ACC112 (cell line): ENCODE measurements around the gene FRMD8.
A peak's percentile ranks its signal among the peaks of the same experiment; 100 is the strongest.

Experiments
- H2AFZ ChIP-seq: fragments of 200-600 bp; sonication (generic); one replicate; pipeline ENCODE4 v1.6.0; 2017; ENCODE audit warnings: antibody characterized with exemption, low read length; ENCODE audit not compliant: unreplicated experiment
- H3K27ac ChIP-seq: fragments of 200-600 bp; sonication (generic); 2 replicates; pipeline ENCODE4 v1.5.1; 2014; ENCODE audit warnings: low read depth, mild to moderate bottlenecking, antibody characterized with exemption, low read length, moderate library complexity
- H3K27me3 ChIP-seq: fragments of 200-600 bp; sonication (generic); 2 replicates; pipeline ENCODE4 v1.6.1; 2014; ENCODE audit warnings: mild to moderate bottlenecking, antibody characterized with exemption, low read length, moderate library complexity, mixed read lengths; ENCODE audit not compliant: insufficient read depth
- H3K36me3 ChIP-seq: fragments of 200-600 bp; sonication (generic); 2 replicates; pipeline ENCODE4 v1.6.1; 2016; ENCODE audit warnings: mild to moderate bottlenecking, antibody characterized with exemption, low read length, moderate library complexity, mixed read lengths; ENCODE audit not compliant: insufficient read depth
- H3K4me1 ChIP-seq: fragments of 200-600 bp; sonication (generic); one replicate; pipeline ENCODE4 v1.6.1; 2016; ENCODE audit warnings: low read length, mixed read lengths; ENCODE audit not compliant: insufficient read depth, unreplicated experiment, control insufficient read depth
- H3K4me3 ChIP-seq: fragments of 200-600 bp; sonication (generic); 2 replicates; pipeline ENCODE4 v1.5.1; 2014; ENCODE audit warnings: mild to moderate bottlenecking, low read depth, low read length
- H3K79me2 ChIP-seq: fragments of 200-600 bp; sonication (generic); one replicate; pipeline ENCODE4 v1.6.0; 2016; ENCODE audit warnings: low read length; ENCODE audit not compliant: control insufficient read depth, unreplicated experiment, insufficient read depth

The FRMD8 gene

DNA sequence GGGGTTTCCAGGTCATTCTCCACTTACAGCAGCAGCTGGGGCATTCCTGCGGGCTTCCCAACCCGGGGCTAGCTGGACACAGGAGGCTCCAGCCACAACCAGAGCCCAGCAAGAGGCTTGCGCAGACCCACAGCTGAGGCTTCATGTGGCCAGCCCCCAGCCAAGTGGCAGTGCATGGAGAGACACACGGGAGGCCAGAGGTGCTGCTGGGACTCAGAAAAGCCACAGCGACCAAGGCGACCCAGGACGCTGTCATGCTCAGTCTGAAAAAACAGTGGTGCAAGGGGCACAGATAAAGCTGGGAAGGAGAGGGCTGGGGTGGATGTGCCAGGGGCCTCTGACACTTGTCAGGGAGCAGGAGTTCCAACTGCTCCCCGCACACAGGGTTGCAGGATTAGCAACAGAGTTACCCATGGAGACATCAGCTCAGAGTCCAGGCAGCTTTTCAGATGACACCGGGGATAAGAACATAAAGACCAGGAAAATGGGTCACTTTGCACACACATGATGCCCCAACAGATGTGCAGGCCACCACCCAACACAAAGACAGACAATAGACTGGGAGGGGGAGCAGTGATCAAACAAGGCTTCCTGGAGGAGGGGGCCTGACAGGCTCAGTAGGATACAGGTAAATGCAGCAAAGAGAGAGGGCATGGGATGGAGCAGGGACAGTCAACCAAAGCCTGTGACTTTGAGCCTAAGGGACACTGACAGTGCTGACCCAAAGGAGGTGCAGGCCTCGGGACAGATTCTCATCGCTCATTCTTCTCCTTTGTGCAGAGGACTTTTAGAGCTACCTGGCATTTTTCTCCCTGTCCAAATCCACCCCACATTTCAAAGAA lies 29.3 kb downstream of the FRMD8 start:
- Histone ChIP-seq H3K27me3 (no peaks in the 10 kb centered on the region), H3K27ac (peak overlapping the region; percentile 99; the same call in 1 of the 2 replicates), H3K36me3 (no peaks in the 10 kb centered on the region), H3K4me1 (peaks cover 40% of the 10 kb centered on the region), H3K4me3 (peak overlapping the region; percentile 59), H3K79me2 (peaks cover 34% of the 10 kb centered on the region), H2AFZ (no peak overlapping the region)

DNA sequence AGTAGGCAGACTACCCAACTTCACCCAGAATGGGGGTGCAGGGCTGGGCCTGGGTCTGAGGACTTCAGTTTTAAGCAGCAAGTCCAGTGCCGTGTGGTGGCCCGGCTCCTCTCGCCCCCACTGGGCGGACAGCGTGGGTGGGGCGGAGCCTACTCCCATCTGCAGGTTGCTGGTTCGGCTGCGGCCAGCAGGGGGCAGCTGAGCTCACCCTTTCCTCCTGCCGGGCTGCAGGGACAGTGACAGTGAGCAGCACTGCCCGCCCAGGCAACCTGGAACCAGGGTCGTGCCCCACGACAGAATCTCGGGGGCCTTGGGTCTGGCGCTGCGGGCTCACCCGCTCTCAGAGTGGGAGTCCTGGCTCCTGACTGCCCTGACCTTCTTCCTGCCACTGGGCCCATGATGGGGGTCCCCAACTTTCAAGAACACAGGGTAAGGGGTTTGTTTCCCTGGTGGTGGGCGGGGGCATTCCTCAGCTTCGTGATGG lies 29.9 kb downstream of the FRMD8 start:
- peaks cover 37% of the 10 kb centered on the region for H3K79me2 ChIP-seq
- peak overlapping the region; percentile 99 for H3K27ac ChIP-seq
- no peaks in the 10 kb centered on the region for H3K36me3 ChIP-seq
- H3K4me3 ChIP-seq: peak overlapping the region; percentile 59
- H2AFZ ChIP-seq: no peak overlapping the region
- H3K27me3 ChIP-seq: no peaks in the 10 kb centered on the region
- peaks cover 42% of the 10 kb centered on the region for H3K4me1 ChIP-seq

DNA sequence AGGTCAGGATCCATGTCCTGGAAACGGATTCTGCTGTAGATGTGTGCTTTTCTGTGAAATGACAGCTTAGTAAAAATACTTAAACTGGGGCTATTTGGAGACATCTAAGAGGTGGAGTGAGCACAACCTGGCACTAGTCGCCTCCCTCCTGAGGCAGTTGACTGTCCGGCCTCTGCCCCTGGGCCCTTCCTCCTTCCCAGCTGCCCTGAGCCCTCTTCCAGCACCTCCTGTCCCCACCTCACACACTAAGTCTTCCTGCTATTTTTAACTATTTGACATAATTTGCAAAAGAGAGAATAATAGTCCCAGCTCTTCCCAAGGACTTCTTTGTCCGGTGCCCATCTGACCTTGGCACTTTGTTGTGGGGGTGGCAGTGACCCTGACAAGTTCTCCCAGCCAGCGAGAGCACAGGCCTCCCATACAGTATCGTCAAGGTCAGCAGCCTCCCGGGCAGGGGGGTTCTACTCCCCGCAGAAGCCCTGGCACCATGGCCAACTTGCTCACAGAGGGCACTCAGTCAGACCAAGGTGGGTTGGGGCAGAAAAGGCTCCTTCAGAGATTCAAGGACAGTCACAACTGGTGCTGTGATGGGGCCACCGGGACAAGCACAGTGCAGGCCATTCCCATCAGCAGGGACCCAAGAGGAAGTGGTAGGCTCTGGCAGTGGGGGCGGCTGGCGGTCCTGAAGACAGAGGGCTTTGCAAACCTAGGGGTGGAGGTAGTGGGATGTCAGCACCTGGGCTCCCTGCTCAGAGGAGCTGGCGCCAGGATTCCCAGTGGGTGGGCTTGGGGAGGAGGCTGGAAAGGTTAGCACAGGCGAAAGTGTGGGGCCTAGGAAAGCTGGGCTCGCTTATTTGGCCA lies 30.6 kb downstream of the FRMD8 start:
- peak overlapping the region; percentile 99 for H3K27ac ChIP-seq

DNA sequence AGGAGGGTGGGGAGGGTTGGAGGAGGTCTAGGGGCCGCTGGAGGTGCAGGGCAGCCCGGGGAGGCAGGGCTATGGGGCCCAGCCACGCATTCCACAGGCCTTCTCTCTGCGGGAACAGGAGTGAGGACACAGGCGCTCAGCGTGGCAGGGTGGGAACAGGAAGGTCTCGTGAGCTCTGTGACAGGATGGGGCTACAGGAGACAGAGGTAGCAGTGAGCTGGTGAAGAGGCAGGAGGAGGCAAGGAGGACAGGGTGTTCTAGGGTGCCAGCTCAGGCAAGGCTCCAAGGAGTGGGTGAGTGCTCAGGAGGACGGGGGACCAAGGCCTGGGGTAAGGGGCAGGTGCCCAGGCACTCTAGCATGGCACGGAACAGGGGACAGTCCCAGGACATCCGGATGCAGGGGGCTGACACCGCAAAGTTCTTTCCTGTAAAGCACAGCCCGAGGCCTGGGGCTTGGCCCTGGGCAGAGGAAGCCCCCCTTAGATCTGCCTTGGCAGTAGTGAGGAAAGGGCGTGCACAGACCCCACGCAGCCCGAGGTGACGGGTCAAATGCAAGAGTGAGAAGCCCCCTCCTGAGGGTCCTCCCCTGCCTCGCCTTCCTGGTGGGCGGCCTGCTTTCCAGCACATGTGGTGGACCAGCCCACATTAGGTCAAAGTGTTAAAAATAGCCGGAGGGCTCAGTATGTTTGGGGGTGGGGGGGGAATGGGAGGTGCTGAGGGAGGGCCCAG lies 31.4 kb downstream of the FRMD8 start:
- Histone ChIP-seq H2AFZ (no peak overlapping the region), H3K79me2 (peaks cover 45% of the 10 kb centered on the region), H3K36me3 (peaks cover 2% of the 10 kb centered on the region; the same call in 1 of the 2 replicates), H3K4me1 (peaks cover 42% of the 10 kb centered on the region), H3K27ac (peak overlapping the region; percentile 99), H3K27me3 (no peaks in the 10 kb centered on the region), H3K4me3 (peak overlapping the region; percentile 64)

More for the DNA sequence above, 30.6 kb downstream of the FRMD8 start:
- Histone ChIP-seq H3K36me3 (no peaks in the 10 kb centered on the region), H3K4me3 (peak overlapping the region; percentile 59), H3K4me1 (peaks cover 42% of the 10 kb centered on the region), H3K79me2 (peaks cover 43% of the 10 kb centered on the region), H3K27me3 (no peaks in the 10 kb centered on the region), H2AFZ (no peak overlapping the region)

DNA sequence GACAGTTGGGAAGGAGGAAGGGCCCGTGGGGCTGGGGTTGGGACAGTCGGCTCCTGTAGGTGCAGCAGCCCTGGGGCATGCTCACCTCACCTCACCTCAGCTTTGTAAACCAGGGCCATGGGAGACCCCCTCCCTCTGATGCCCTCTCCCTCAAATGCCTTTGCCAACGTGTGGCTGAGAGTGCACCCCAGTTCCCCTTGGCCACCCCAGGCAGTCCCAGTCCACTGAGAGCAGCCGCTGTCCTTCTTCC lies 31.9 kb downstream of the FRMD8 start:
- Histone ChIP-seq H3K36me3 (peaks cover 6% of the 10 kb centered on the region; the same call in 1 of the 2 replicates), H3K27me3 (no peaks in the 10 kb centered on the region), H3K79me2 (peaks cover 50% of the 10 kb centered on the region), H3K27ac (peak overlapping the region; percentile 99), H2AFZ (no peak overlapping the region), H3K4me3 (peak overlapping the region; percentile 64), H3K4me1 (peaks cover 42% of the 10 kb centered on the region)

DNA sequence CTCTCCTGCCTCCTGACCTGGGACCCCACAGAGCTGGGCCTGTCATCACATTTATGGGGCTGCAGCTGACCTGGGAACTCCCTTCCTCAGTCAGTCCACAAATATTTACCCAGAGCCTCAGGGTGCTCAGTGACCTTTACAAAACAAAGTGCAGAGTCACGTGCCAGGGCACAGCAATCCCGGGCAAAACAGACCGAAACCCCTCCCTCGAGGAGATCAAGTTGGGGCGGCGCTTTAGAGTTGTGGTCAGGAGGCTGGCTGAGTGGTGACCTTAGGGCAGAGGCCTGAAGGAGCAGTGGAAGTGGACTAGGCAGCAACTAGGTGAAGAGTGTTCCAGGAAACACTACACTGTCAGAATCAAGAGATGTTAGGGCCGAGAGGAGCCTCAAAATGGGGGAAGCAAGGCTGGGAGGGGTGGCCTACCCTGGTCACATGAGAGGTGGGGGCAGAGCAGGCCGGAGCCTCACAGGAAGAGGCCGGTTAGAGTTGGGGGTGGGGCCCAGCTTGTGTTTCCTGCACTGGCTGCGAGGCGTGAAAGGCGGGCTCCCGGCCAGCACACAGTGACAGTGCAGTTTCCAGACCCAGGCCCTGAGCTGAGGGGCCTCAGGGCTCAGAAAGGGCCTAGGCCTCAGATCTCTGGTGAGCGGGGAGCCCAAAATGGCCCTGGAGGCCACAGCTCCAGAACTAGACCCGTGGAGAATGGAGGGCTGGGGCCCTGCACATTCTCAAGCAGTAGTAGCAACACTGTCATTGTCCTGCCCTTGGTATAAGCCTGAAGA lies 32.4 kb downstream of the FRMD8 start:
- Histone ChIP-seq H3K27me3 (no peaks in the 10 kb centered on the region), H3K79me2 (peaks cover 55% of the 10 kb centered on the region), H3K4me1 (peaks cover 42% of the 10 kb centered on the region), H3K4me3 (peak overlapping the region; percentile 64), H3K36me3 (peaks cover 12% of the 10 kb centered on the region), H3K27ac (peak overlapping the region; percentile 99), H2AFZ (no peak overlapping the region)

DNA sequence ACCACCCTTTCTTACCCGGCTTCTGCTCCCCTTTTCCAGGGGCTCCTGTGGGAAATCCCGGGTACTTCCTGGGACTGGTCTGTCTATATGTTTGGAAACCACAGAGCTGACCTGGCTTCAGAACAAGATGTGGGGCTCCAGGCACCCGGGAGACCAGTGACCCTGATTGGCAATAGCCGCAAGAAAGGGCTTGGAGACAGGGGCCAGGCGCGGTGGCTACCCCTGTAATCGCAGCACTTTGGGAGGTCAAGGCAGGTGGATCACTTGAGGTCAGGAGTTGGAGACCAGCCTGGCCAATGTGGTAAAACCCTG lies 33.0 kb downstream of the FRMD8 start:
- peaks cover 42% of the 10 kb centered on the region for H3K4me1 ChIP-seq
- peak overlapping the region; percentile 99 for H3K27ac ChIP-seq
- no peak overlapping the region for H2AFZ ChIP-seq
- peak overlapping the region; percentile 64 for H3K4me3 ChIP-seq
- H3K36me3 ChIP-seq: peaks cover 17% of the 10 kb centered on the region
- H3K27me3 ChIP-seq: no peaks in the 10 kb centered on the region
- H3K79me2 ChIP-seq: peaks cover 61% of the 10 kb centered on the region

DNA sequence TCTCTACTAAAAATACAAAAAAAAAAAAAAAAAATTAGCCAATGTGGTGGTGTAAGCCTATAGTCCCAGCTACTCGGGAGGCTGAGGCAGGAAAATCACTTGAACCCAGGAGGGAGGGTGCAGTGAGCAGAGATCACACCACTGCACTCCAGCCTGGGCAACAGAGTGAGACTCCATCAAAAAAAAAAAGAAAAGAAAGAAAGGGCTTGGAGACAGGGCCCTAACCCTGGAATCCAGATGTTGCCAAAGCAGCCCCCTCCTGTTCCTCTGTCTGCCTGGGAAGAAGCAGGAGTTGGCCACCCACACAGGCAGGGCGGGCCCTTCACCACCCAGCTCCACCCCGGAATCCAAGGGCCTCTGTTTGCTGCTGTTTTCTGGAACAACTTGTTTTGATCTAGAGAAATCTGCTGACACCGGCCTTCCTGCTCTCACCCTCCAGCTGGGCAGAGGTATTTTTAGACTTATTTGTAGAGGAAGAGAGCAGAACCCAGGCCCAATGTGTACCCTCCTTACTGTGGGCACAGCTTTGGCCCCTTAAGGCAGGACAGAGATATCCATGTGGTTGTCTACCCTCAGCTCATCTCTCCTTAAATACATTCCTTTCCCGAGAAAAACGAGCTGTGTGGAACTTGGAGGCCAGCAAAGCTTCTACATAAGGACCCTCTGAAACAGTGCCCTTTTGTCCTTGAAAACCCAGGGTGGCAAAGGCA lies 33.5 kb downstream of the FRMD8 start:
- H3K4me3 ChIP-seq: peak overlapping the region; percentile 94

DNA sequence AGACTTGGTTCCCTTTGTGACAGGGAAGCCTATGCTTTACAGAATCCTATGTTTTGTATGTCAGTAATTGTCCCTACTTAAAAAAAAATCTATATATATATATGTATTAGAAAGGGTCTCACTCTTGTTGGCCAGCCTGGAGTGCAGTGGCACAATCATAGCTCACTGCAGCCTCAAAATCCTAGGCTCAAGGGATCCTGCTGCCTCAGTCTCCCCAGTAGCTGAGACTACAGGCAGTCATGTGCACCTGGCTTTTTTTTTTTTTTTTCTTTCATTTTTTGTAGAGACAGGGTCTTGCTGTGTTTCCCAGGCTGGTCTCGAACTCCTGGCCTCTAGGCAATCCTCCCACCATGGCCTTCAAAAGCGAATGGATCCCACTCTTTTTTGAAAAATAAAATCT lies 34.1 kb downstream of the FRMD8 start:
- H3K36me3 ChIP-seq: peaks cover 28% of the 10 kb centered on the region
- peak overlapping the region; percentile 94 for H3K4me3 ChIP-seq
- H3K27me3 ChIP-seq: no peaks in the 10 kb centered on the region
- peak overlapping the region; percentile 99 for H3K27ac ChIP-seq
- H3K79me2 ChIP-seq: peaks cover 72% of the 10 kb centered on the region
- H3K4me1 ChIP-seq: peaks cover 42% of the 10 kb centered on the region
- no peak overlapping the region for H2AFZ ChIP-seq

More for the DNA sequence above, 33.5 kb downstream of the FRMD8 start:
- Histone ChIP-seq H3K4me1 (peaks cover 42% of the 10 kb centered on the region), H3K79me2 (peaks cover 66% of the 10 kb centered on the region), H3K36me3 (peaks cover 22% of the 10 kb centered on the region), H2AFZ (no peak overlapping the region), H3K27ac (peak overlapping the region; percentile 99), H3K27me3 (no peaks in the 10 kb centered on the region)
